OCI-M2 (cell line): ENCODE measurements around the gene EIF2B4.
A peak's percentile ranks its signal among the peaks of the same experiment; 100 is the strongest.

Experiments
- DNase-seq: peaks from one replicate; lab custom pipeline; 2025; ENCODE audit not compliant: unreplicated experiment; lab: John Stamatoyannopoulos, UW

Gene EIF2B4

GRCh38 chr2:27370026-27370815, at the start of gene EIF2B4, which contains the start of gene SNX17:
Gene EIF2B4 (minus strand): TSS chr2:27370338. CDS start chr2:27370314, 24 bp downstream.
Gene SNX17 (plus strand): TSS chr2:27370616. CDS start chr2:27370744, 128 bp downstream.
- peak; percentile 85 for DNase-seq

GRCh38 chr2:27416151-27416550, 46.0 kb upstream of the EIF2B4 start:
- no peak for DNase-seq

- DNase-seq: no peak
Observed at GRCh38 chr2:27412419-27413152, 42.4 kb upstream of the EIF2B4 start.

DNA sequence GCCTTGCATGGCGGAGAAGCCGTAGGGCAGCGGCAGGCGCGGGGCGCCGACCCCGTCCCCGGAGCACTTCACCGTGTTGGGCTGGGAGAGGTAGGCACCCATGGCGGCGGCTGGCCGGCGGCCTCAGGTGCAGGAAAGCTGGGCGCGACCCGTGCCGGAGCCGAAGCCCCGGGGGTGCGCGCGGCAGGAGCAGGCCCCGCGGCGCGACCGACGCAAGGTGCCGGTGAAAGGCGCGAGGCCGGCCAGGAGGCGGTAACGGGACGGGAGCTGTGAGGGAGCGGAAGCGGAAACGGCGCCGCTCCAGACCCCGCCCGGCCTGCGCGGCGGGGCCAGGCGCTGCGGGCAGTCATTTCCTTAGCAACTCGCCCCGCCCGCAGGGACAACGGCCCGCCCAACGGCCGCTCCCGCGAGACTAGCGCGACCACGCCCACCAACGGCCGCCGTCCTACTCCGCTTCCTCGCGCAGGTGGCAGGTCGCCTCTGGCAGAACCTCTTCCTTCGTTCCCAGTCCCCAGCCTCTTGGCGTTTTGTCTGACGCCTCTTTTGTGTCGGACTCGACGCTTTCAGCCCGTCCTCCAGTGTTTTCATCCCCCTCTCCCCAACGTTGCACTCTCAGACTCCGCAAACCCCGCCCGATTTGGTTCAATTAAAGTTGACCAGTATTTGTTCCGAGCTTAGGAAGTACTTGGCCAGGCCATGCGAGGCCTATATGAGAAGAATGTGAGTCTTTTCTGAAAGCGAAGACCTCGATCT, 39.4 kb upstream of the EIF2B4 start, which contains the start of gene PPM1G:
Gene PPM1G, minus strand, starts transcription at position 271 of the 753 bp plus-strand sequence. Its CDS starts 169 bp downstream, at position 102.
- DNase-seq: peak; percentile 63

DNA sequence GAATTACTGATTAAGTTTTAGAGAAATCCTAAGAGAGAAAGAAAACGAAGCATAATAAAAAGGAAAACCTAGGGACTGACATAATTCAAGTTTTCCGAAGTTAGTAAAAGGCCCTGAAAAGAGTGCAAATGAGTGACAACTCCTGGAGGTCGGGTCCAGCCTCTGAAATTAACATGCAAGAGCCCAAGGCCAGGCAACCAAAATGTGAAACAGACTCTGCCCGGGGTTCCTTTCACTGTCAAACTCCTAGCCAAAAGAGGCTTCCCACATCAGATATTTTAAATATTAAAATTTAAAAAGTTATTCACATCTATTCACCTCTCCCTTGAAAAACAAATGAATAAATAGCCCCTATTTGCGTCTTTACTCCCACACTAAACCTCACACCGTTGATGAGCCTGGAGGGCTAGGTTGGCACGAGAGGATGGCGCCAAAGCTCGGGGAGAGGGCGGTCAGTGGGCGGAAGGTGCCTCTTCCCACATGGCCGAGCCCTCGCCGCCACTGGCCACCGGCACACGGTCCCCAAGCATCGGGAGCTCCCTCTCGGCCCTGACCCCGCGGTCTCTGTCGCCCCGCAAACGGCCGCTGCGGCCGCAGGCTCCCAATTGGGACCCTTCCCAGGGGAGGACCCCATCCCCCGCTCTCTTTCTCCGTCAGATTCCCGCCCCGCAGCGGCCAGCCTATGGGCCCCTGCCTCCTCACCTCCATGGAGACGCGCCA, 38.6 kb upstream of the EIF2B4 start:
- DNase-seq: no peak

DNA sequence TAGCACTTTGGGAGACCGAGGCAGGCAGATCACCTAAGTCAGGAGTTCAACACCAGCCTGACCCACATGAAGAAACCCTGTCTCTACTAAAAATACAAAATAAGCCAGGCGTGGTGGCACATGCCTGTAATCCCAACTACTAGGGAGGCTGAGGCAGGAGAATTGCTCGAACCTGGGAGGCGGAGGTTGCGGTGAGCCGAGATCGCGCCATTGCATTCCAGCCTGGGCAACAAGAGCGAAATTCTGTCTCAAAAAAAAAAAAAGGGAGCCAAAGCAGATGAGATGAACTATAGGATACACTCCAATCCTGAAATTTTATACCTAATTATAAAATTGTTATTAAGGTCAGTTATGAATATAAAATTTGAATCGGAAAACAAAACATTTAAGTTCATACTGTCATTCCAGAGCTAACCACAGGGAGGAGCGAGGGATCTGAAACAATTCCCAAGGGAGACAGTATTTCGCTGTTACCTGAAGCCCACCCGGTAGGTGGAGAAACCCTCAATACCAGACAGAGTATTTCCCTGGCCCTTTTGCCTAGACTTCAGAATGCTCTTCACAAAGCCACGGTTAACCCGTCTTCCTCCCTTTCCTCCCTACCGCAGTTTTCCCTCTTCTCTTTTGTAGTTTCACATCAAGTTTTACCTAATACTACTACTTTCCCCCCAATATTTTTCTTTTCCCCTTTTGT, 37.8 kb upstream of the EIF2B4 start:
- no peak for DNase-seq

DNA sequence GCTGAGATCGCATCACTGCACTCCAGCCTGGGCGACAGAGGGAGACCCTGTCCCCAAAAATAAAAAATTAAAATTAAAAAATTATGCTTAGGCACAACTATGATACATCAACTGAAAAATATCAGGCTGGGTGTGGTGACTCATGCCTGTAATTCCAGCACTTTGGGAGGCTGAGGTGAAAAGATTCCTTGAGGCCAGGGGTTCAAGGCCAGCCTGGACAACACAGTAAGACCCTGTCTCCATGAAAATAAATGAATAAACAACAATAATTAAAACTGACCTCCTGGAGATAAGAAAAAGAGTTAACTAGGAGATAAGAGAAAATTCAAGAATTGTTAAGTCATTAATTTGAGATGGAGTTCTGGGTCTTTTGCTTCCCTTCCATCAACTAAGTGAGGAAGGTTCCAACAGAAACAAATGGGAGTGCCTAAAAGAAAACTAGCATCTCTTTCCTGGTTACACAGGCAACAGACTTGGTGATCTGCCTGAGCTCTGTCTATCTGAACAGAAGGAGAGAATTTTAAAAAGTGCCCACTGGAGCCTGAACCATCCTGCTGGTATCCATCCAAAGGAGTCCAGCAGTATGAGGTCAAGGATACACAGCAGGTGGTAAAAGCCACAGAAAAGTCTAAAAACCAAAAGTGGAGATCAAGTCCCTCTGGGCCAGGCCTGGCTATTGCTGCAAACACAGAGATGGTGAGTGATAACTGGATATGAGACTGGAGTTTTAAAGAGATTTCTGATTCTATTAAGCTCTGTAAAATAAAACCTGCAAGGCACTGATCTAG, 30.4 kb upstream of the EIF2B4 start:
- DNase-seq: no peak

DNA sequence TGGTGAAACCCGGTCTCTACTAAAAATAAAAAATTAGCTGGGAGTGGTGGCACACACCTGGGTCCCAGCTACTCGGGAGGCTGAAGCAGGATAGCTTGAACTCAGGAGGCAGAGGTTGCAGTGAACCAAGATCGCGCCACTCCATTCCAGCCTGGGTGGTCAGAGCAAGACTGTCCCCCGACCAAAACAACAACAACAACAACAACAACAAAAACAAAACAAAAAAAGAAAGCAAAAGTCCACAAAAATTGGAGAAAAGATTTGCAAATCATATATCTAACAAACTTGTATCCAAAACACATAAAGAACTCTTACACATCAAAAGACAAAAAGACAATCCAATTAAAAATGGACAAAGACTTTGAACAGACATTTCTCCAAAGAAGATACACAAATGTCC, 28.8 kb upstream of the EIF2B4 start:
- DNase-seq: no peak

DNA sequence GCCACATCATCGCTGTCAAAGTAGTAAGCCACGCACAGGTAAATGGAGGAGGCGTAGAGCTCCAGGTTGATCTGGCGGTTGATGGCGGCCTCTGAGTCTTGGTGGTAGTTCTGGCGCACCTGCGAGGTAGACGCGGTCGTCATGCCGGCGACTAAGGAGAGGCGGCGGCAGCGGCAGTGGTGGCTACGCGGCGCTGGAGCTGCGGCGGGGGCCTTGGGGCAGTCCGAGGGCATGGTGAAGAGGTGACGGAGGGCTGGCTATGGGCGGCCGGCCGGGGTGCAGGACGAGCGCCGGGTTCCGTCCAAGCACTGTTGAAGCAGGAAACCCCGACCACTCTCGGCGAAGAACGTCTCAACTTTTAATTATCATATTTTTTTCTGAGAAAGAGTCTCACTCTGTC, 23.1 kb upstream of the EIF2B4 start:
- DNase-seq: no peak

DNA sequence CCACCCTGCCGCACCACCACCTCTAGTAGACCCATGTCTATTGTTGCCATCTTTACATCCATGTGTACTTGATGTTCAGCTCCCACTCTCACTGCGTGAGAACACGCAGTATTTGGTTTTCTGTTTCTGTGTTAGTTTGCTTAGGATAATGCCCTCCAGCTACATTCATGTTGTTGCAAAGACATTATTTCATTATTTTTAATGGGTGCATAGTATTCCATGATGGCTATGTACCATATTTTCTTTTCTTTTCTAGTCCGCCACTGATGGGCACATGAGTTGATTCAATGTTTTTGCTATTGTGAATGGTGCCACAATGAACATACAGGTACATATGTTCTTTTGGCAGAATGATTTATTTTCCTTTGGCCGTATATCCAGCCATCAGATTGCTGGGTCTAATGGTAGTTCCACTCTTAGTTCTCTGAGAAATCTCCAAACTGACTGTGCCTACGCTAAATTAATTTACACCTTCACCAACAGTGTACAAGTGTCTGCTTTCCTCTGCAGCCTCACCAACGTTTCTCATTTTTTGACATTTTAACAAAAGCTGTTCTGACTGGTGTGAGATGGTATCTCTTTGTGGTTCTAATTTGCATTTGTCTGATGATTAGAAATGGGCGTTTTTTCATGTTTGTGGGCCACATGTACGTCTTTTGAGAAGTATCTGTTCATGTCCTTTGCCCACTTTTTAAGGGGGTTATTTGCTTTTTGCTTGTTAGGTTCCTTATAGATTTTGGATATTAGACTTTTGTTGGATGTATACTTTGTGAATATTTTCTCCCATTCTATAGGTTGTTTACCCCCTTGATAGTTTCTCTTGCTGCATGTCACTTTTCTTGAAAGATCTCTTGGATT, 20.9 kb upstream of the EIF2B4 start:
- DNase-seq: no peak

- no peak for DNase-seq
Observed at GRCh38 chr2:27381577-27382181, 11.5 kb upstream of the EIF2B4 start.

DNA sequence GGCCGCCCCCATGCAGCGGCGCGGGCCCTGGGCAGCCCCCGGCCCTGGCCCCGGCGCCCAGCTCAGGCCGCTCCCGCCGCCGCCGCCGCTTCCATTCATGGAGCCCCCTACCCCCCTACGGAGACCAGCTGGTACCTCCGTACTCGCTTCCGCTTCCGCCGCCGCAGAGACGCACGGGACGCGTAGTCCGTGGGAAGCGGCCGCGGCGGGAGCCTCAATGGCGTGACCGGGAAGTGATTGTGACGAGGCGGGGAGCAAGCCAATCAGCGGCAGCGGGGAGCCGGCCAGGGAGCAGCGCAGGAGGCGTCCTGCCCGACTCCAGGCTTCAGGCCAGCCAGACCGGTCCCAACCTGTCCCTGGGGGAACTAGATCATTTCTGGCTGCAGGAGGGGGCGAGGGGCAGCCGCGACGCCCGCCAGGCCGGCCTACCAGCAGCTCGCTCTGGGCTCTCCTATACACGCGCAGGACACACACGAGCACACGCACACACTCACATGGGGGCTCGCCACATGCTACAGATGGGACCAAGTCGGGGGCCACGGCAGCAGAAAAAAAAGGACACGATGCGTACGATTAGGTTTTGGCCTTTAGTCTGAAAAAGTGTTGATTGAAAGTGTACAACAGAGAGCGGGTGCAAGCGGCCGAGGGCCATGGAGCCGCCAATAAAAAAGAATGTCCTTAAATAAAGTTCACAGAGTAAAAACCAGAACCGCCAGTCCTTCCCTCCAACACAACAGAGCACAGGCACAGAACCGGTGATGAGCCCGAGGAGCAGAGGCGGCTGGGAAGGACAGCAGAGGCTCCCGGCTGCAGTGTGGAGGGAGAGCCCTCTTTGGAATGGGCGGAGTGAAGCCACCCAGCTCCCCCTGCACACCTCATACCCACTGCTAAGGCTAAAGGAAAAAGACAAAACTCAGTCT, 10.7 kb upstream of the EIF2B4 start, which contains the start of gene ZNF513:
Gene ZNF513, minus strand, starts transcription at position 109 of the 920 bp plus-strand sequence. CDS start 208 bp downstream, outside the sequence.
- DNase-seq: peak; percentile 30

DNA sequence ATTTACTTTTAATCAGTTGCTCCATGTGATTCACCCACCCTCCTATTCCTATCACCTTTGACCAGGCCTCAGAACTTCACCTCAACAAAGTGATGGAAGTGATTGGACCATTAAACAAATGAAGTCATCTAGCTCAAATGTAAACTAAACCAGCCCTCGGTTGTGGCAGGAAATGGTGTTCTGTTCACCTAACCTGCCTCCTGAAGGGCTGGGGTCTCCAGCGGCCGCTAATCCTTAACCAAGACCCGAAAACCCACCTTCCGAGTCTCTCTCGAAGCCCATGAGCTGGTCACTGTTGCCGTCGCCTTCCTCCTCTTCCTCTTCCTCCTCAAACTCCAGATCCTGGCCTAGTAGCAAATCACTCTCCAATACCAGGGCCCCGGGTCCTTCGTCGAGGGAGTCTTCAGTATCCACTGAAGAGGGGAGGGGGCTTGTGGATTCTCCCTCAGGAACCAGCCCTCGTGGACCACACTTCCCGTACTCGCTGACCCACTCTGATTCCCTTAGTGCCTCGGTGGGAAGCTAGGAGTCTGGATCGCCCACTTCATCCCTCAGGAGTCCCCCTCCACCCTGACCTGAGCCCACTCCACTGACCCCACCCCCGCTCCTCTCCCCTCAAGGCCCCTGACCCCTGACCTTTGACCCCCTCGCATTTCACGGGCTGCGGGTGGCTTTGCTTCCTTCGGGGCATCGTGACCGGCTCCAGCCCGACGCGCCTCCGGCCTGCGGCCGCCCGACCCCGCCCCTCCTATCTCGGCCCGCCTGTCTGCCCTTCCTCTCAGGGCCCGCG, 9.9 kb upstream of the EIF2B4 start:
- no peak for DNase-seq

GRCh38 chr2:27379383-27379835, 9.3 kb upstream of the EIF2B4 start:
- DNase-seq: no peak

DNA sequence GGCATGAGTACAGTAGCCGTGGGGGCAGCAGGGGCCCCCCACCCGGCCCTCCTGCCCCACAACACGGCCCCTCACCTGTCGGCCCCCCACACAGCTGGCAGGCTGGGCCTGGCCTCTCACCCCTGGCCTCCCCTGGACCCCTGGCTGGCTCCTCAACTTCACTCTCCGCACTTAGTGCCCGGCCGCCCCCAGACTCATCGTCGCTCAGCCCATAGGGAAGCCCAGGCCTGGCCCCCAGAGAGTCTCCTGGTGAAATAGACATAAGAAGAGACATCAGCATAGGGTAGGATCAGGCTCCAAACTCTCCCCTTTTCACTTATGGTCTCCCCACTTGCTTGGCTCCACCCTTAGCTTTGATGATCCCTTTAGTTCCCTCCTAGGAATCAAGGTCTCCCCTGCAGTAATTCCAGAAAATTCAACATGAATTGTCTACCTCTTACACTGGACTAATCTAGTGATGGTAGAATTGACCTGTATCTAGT, 8.7 kb upstream of the EIF2B4 start:
- DNase-seq: no peak
